Mesendoderm (in vitro differentiated cells): ENCODE results near the gene DNER.

Experiments used
- DNase-seq: peaks from one replicate; pipeline ENCODE4 v3.0.0; 2013
- H2AK5ac ChIP-seq: 2 replicates; pipeline ENCODE4 v1.6.1; 2013; ENCODE audit warnings: low read length, inconsistent platforms
- H2BK120ac ChIP-seq: 2 replicates; pipeline ENCODE4 v1.6.1; 2013; ENCODE audit warnings: low read depth, mild to moderate bottlenecking, low read length, moderate library complexity, mixed read lengths
- H2BK15ac ChIP-seq: replicated peaks from 2 replicates; pipeline ENCODE4 v1.6.1; 2013; ENCODE audit warnings: low read depth, mild to moderate bottlenecking, moderate library complexity
- H2BK5ac ChIP-seq: 2 replicates; pipeline ENCODE4 v1.6.1; 2013; ENCODE audit warnings: low read length, inconsistent platforms
- H3K18ac ChIP-seq: 2 replicates; pipeline ENCODE4 v1.6.1; 2013; ENCODE audit warnings: mild to moderate bottlenecking, low read length, mixed read lengths
- H3K23ac ChIP-seq: one replicate; pipeline ENCODE4 v1.6.1; 2013; ENCODE audit warnings: low read length
- H3K27ac ChIP-seq: 2 replicates; pipeline ENCODE4 v1.5.1; 2013; ENCODE audit warnings: low read depth, mild to moderate bottlenecking, inconsistent platforms, low read length, moderate library complexity
- H3K27me3 ChIP-seq: 2 replicates; pipeline ENCODE4 v1.6.1; 2013; ENCODE audit warnings: low read length, control low read depth, mild to moderate bottlenecking, inconsistent platforms; ENCODE audit not compliant: insufficient read depth, poor library complexity
- H3K36me3 ChIP-seq: 2 replicates; pipeline ENCODE4 v1.6.1; 2013; ENCODE audit warnings: low read length, inconsistent platforms; ENCODE audit not compliant: control insufficient read depth, insufficient read depth
- H3K4ac ChIP-seq: one replicate; pipeline ENCODE4 v1.6.1; 2013; ENCODE audit warnings: low read depth, mild to moderate bottlenecking, low read length, moderate library complexity
- H3K4me1 ChIP-seq: 2 replicates; pipeline ENCODE4 v1.6.1; 2013; ENCODE audit warnings: low read depth, low read length, inconsistent platforms; ENCODE audit not compliant: control insufficient read depth
- H3K4me2 ChIP-seq: 2 replicates; pipeline ENCODE4 v1.6.1; 2013; ENCODE audit warnings: low read length
- H3K4me3 ChIP-seq: 2 replicates; pipeline ENCODE4 v1.5.1; 2013; ENCODE audit warnings: mild to moderate bottlenecking, low read length
- H3K56ac ChIP-seq: one replicate; pipeline ENCODE4 v1.6.1; 2013; ENCODE audit warnings: low read length
- H3K79me1 ChIP-seq: 2 replicates; pipeline ENCODE4 v1.6.1; 2013; ENCODE audit warnings: low read length, inconsistent platforms
- H3K79me2 ChIP-seq: 2 replicates; pipeline ENCODE4 v1.6.1; 2013; ENCODE audit warnings: mild to moderate bottlenecking, low read length; ENCODE audit not compliant: control insufficient read depth, insufficient read depth
- H3K9ac ChIP-seq: 2 replicates; pipeline ENCODE4 v1.6.1; 2013; ENCODE audit warnings: low read length, inconsistent platforms
- H4K5ac ChIP-seq: one replicate; pipeline ENCODE4 v1.6.1; 2013; ENCODE audit warnings: low read length
- H4K8ac ChIP-seq: one replicate; pipeline ENCODE4 v1.6.1; 2013; ENCODE audit warnings: low read depth, mild to moderate bottlenecking, control low read depth, low read length, moderate library complexity
- whole genome bisulfite sequencing: extraction: QIAGEN DNeasy Blood & Tissue Kit; methylation state at CpG from one replicate; pipeline ENCODE4 v1.1.7; 2013; ENCODE audit warnings: low lambda C conversion rate, missing lambda C conversion rate; ENCODE audit not compliant: insufficient coverage; ENCODE audit errors: extremely low coverage; 5-methylcytosine and 5-hydroxymethylcytosine counted together

DNER gene

GRCh38 chr2:229372207-229372606, 342.1 kb downstream of the DNER start:
- no CpG with 5 or more reads among the region's 3 CpGs for WGBS
- H3K36me3 ChIP-seq: no peaks in the 10 kb centered on the region
- no peak for DNase-seq
- H3K4me3 ChIP-seq: no peak overlapping the region
- H3K56ac ChIP-seq: no peak overlapping the region
- H3K4me1 ChIP-seq: no peaks in the 10 kb centered on the region
- H3K4ac ChIP-seq: no peak overlapping the region
- H3K79me1 ChIP-seq: no peaks in the 10 kb centered on the region
- H4K8ac ChIP-seq: no peak overlapping the region
- no peaks in the 10 kb centered on the region for H3K79me2 ChIP-seq
- no peak overlapping the region for H2BK15ac ChIP-seq
- no peak overlapping the region for H2AK5ac ChIP-seq
- no peak overlapping the region for H2BK120ac ChIP-seq
- no peak overlapping the region for H2BK5ac ChIP-seq
- H4K5ac ChIP-seq: no peak overlapping the region
- H3K27ac ChIP-seq: no peak overlapping the region
- no peaks in the 10 kb centered on the region for H3K27me3 ChIP-seq
- no peak overlapping the region for H3K4me2 ChIP-seq
- no peak overlapping the region for H3K9ac ChIP-seq
- no peak overlapping the region for H3K18ac ChIP-seq
- no peak overlapping the region for H3K23ac ChIP-seq

- Histone ChIP-seq H3K18ac (no peak overlapping the region), H3K4me3 (no peak overlapping the region), H3K4me1 (no peaks in the 10 kb centered on the region), H3K27ac (no peak overlapping the region), H2AK5ac (no peak overlapping the region), H3K23ac (no peak overlapping the region), H2BK120ac (no peak overlapping the region), H3K36me3 (no peaks in the 10 kb centered on the region), H4K8ac (no peak overlapping the region), H3K79me1 (no peaks in the 10 kb centered on the region), H3K79me2 (no peaks in the 10 kb centered on the region), H3K27me3 (no peaks in the 10 kb centered on the region), H3K4ac (no peak overlapping the region), H3K56ac (no peak overlapping the region), H4K5ac (no peak overlapping the region), H3K9ac (no peak overlapping the region), H3K4me2 (no peak overlapping the region), H2BK15ac (no peak overlapping the region), H2BK5ac (no peak overlapping the region)
- WGBS: no CpG with 5 or more reads among the region's 3 CpGs
- no peak for DNase-seq
Measured at GRCh38 chr2:229371086-229371485, 343.3 kb downstream of the DNER start.

GRCh38 chr2:229370509-229370908, 343.8 kb downstream of the DNER start:
- no CpG with 5 or more reads among the region's 3 CpGs for WGBS
- H3K4me3 ChIP-seq: no peak overlapping the region

GRCh38 chr2:229363185-229363814, 351.1 kb downstream of the DNER start:
- Histone ChIP-seq H2AK5ac (no peak overlapping the region), H3K4me1 (no peaks in the 10 kb centered on the region), H3K27ac (no peak overlapping the region), H3K4me2 (no peak overlapping the region), H3K18ac (no peak overlapping the region), H3K4me3 (no peak overlapping the region), H4K8ac (no peak overlapping the region), H2BK5ac (no peak overlapping the region), H3K23ac (no peak overlapping the region), H3K27me3 (no peaks in the 10 kb centered on the region), H3K79me2 (no peaks in the 10 kb centered on the region), H3K9ac (no peak overlapping the region), H2BK120ac (no peak overlapping the region), H3K56ac (no peak overlapping the region), H3K36me3 (no peaks in the 10 kb centered on the region), H2BK15ac (no peak overlapping the region), H4K5ac (no peak overlapping the region), H3K4ac (no peak overlapping the region), H3K79me1 (no peaks in the 10 kb centered on the region)
- no peak for DNase-seq
- no CpG with 5 or more reads among the region's 5 CpGs for WGBS

More at GRCh38 chr2:229370509-229370908, 343.8 kb downstream of the DNER start:
- Histone ChIP-seq H3K4me1 (no peaks in the 10 kb centered on the region), H2BK120ac (no peak overlapping the region), H3K79me2 (no peaks in the 10 kb centered on the region), H2BK5ac (no peak overlapping the region), H4K5ac (no peak overlapping the region), H2BK15ac (no peak overlapping the region), H2AK5ac (no peak overlapping the region), H3K9ac (no peak overlapping the region), H3K4me2 (no peak overlapping the region), H3K27ac (no peak overlapping the region), H3K36me3 (no peaks in the 10 kb centered on the region), H3K79me1 (no peaks in the 10 kb centered on the region), H3K23ac (no peak overlapping the region), H3K27me3 (no peaks in the 10 kb centered on the region), H3K56ac (no peak overlapping the region), H4K8ac (no peak overlapping the region), H3K4ac (no peak overlapping the region), H3K18ac (no peak overlapping the region)
- no peak for DNase-seq

- no peak overlapping the region for H2BK120ac ChIP-seq
- no peak overlapping the region for H3K56ac ChIP-seq
- H2AK5ac ChIP-seq: no peak overlapping the region
- no peaks in the 10 kb centered on the region for H3K79me2 ChIP-seq
- no peak overlapping the region for H3K4ac ChIP-seq
- no peak for DNase-seq
- no peak overlapping the region for H3K4me2 ChIP-seq
- no peaks in the 10 kb centered on the region for H3K4me1 ChIP-seq
- H4K5ac ChIP-seq: no peak overlapping the region
- H3K23ac ChIP-seq: no peak overlapping the region
- H2BK15ac ChIP-seq: no peak overlapping the region
- H3K27ac ChIP-seq: no peak overlapping the region
- no peak overlapping the region for H3K18ac ChIP-seq
- no peaks in the 10 kb centered on the region for H3K36me3 ChIP-seq
- no peaks in the 10 kb centered on the region for H3K79me1 ChIP-seq
- H3K9ac ChIP-seq: no peak overlapping the region
- no peak overlapping the region for H4K8ac ChIP-seq
- H3K27me3 ChIP-seq: no peaks in the 10 kb centered on the region
- H3K4me3 ChIP-seq: no peak overlapping the region
- H2BK5ac ChIP-seq: no peak overlapping the region
Measured at GRCh38 chr2:229350883-229351282, 363.5 kb downstream of the DNER start.

- no peak overlapping the region for H4K8ac ChIP-seq
- H2BK120ac ChIP-seq: no peak overlapping the region
- H3K4me3 ChIP-seq: no peak overlapping the region
- H3K36me3 ChIP-seq: no peaks in the 10 kb centered on the region
- H4K5ac ChIP-seq: no peak overlapping the region
- no peak overlapping the region for H2BK5ac ChIP-seq
- H3K27me3 ChIP-seq: no peaks in the 10 kb centered on the region
- no peak overlapping the region for H3K56ac ChIP-seq
- no peak overlapping the region for H2BK15ac ChIP-seq
- no peak overlapping the region for H3K18ac ChIP-seq
- no peak for DNase-seq
- WGBS: no CpG with 5 or more reads among the region's 9 CpGs
- H3K9ac ChIP-seq: no peak overlapping the region
- no peak overlapping the region for H3K4me2 ChIP-seq
- H3K4me1 ChIP-seq: no peaks in the 10 kb centered on the region
- H3K23ac ChIP-seq: no peak overlapping the region
- H3K27ac ChIP-seq: no peak overlapping the region
- no peak overlapping the region for H2AK5ac ChIP-seq
- no peaks in the 10 kb centered on the region for H3K79me2 ChIP-seq
- H3K4ac ChIP-seq: no peak overlapping the region
- no peaks in the 10 kb centered on the region for H3K79me1 ChIP-seq
Measured at GRCh38 chr2:229350117-229350805, 364.1 kb downstream of the DNER start.
